GM13976 (cell line): Measurements from ENCODE around the gene PLB1.

Experiments
- DNase-seq: peaks from one replicate; pipeline ENCODE4 v3.0.0; 2012; ENCODE audit warnings: low spot score
- in situ Hi-C: fragments of 300-500 bp; cut with MboI; formaldehyde crosslinking; loops from one replicate; pipeline ENCODE4 v1.12.0; 2022; ENCODE audit warnings: low sequenced_read_pairs, mixed read lengths, inconsistent platforms; ENCODE audit not compliant: unreplicated experiment
- TF ChIP-seq, protein P1 (sequence below): IDR thresholded peaks from 2 replicates; pipeline ENCODE4 v1.5.1; 2012; ENCODE audit warnings: borderline replicate concordance, mild to moderate bottlenecking; ENCODE audit not compliant: insufficient read depth; ENCODE audit errors: extremely low read depth, missing control alignments, control extremely low read depth

Gene PLB1

GRCh38 chr2:28515176-28515751 is 19.4 kb downstream of the PLB1 start:
- TF ChIP-seq, protein P1, sequence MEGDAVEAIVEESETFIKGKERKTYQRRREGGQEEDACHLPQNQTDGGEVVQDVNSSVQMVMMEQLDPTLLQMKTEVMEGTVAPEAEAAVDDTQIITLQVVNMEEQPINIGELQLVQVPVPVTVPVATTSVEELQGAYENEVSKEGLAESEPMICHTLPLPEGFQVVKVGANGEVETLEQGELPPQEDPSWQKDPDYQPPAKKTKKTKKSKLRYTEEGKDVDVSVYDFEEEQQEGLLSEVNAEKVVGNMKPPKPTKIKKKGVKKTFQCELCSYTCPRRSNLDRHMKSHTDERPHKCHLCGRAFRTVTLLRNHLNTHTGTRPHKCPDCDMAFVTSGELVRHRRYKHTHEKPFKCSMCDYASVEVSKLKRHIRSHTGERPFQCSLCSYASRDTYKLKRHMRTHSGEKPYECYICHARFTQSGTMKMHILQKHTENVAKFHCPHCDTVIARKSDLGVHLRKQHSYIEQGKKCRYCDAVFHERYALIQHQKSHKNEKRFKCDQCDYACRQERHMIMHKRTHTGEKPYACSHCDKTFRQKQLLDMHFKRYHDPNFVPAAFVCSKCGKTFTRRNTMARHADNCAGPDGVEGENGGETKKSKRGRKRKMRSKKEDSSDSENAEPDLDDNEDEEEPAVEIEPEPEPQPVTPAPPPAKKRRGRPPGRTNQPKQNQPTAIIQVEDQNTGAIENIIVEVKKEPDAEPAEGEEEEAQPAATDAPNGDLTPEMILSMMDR, result no peak
- in situ Hi-C loops, result no loop called here
- no peak for DNase-seq

DNA sequence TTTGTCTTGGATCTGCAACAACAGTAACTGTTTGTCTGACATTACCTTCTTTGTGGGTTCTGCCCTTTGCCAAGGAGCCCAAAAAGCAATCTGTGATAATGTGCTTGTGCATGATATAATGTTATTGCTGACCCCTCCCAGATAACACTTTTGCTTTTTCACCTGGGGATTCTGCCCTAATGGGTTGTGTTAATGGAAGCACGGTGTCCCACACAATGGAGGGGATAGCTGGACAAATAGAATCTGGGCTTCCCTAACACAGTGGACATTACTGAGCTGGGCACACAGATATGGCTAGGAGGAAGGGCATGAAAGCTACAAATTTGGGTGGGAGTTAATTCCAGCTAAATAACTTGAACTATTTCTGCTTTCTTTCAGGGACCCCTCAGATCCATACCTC is 20.6 kb downstream of the PLB1 start:
- TF ChIP-seq, protein P1, result no peak
- in situ Hi-C loops, result no loop called here
- DNase-seq, result no peak

- TF ChIP-seq, protein P1, result no peak
- in situ Hi-C loops, result no loop called here
- no peak for DNase-seq
These were observed 21.1 kb downstream of the PLB1 start for GRCh38 chr2:28516950-28517349.

GRCh38 chr2:28521663-28522062 is 25.8 kb downstream of the PLB1 start:
- TF ChIP-seq, protein P1, result no peak
- in situ Hi-C loops, result no loop called here
- DNase-seq, result no peak

GRCh38 chr2:28522481-28522880 is 26.6 kb downstream of the PLB1 start:
- in situ Hi-C loops, result no loop called here
- TF ChIP-seq, protein P1, result no peak
- no peak for DNase-seq

GRCh38 chr2:28523902-28524301 is 28.0 kb downstream of the PLB1 start:
- no peak for DNase-seq
- in situ Hi-C loops, result no loop called here
- TF ChIP-seq, protein P1, result no peak

DNA sequence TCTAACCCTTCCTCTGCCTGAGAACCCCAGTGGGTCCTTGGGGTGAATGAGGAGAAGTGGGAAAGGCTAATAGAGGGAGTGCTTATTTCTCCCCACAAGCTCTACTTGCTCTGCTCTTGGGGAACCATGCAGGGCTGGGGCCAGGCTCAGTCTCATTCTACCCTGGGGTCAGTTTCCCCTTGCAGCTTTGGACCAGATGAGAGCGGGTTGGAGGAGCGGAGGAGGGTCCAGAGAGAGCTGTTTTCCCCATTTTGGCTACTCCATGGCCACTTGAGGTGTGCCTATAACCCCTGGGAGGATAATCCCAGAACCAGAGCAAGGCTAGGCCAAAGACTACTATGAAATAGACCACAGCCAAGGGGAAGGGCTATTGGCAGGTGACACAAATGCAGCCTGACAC is 29.6 kb downstream of the PLB1 start:
- TF ChIP-seq, protein P1, result no peak
- in situ Hi-C loops, result no loop called here
- no peak for DNase-seq
